AG09309 (cell line): Measurements from ENCODE around the gene POLR2A.

Experiments used
- DNase-seq: peaks from one replicate; pipeline ENCODE4 v3.0.0-alpha.2; 2010; ENCODE audit warnings: low read depth
- H3K4me3 ChIP-seq: 2 replicates; pipeline ENCODE4 v1.5.1; 2011; ENCODE audit warnings: mild to moderate bottlenecking, low read depth, low read length, moderate library complexity; ENCODE audit not compliant: control insufficient read depth
- CTCF ChIP-seq: IDR thresholded peaks from 2 replicates; pipeline ENCODE4 v1.5.1; 2011; ENCODE audit warnings: mild to moderate bottlenecking, low read depth, low read length, inconsistent platforms; ENCODE audit not compliant: insufficient read depth, control insufficient read depth; ENCODE audit errors: missing control alignments

POLR2A gene

DNA sequence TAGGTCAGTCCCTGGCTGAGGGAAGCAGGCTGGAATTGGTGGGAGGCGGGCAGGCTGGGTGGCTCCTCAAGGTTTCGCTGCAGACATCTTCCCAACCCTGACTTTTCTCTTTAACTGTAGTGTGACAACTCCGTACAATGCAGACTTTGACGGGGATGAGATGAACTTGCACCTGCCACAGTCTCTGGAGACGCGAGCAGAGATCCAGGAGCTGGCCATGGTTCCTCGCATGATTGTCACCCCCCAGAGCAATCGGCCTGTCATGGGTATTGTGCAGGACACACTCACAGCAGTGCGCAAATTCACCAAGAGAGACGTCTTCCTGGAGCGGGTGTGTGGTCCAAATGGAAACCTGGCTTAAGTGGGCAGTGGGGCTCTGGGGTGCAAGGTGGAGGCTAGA lies 15.0 kb downstream of the POLR2A start:
- TF ChIP-seq CTCF: no peak
- H3K4me3 ChIP-seq: no peak overlapping the region
- no peak for DNase-seq

GRCh38 chr17:7501729-7502128 lies 17.6 kb downstream of the POLR2A start:
- no peak for TF ChIP-seq CTCF
- no peak for DNase-seq
- H3K4me3 ChIP-seq: no peak overlapping the region

DNA sequence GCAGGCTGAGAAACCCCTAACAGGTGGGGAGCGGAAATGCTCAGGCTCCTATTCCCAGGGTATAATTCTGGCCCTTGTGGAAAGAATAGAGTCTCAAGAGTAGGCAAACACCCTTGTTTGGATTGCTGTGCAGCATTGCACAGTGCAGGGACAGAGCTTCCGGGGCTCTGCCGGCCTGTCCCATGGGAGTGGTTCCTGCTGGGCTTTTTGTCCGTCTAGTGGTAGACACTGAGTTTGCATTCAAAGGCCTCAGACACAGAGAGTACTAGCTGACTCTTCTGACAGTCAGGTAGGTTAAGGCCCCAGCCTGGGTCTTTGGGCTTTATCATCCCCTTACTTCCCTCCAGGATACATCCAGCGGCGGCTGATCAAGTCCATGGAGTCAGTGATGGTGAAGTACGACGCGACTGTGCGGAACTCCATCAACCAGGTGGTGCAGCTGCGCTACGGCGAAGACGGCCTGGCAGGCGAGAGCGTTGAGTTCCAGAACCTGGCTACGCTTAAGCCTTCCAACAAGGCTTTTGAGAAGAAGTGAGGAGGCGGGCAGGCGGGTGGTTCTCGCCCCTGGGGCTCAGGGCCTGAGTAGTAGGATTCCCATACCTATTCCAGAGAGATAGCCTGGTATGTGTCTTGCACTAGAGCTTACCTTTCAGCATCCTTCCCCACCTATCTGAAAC lies 18.1 kb downstream of the POLR2A start:
- no peak for DNase-seq
- no peak for TF ChIP-seq CTCF
- H3K4me3 ChIP-seq: no peak overlapping the region

DNA sequence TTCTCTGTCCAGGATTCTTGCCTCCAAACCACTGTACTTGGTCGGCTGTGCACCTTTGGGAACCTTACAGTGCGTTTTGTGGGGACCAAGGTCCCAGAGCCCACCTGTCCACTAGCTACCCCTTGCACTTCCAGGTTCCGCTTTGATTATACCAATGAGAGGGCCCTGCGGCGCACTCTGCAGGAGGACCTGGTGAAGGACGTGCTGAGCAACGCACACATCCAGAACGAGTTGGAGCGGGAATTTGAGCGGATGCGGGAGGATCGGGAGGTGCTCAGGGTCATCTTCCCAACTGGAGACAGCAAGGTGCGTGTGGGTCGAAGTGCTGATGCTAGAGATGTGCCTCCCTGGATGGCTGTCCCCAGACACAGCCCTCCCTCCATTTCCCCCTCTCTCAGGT lies 18.8 kb downstream of the POLR2A start:
- no peak overlapping the region for H3K4me3 ChIP-seq
- TF ChIP-seq CTCF: peak; percentile 22
- DNase-seq: no peak

DNA sequence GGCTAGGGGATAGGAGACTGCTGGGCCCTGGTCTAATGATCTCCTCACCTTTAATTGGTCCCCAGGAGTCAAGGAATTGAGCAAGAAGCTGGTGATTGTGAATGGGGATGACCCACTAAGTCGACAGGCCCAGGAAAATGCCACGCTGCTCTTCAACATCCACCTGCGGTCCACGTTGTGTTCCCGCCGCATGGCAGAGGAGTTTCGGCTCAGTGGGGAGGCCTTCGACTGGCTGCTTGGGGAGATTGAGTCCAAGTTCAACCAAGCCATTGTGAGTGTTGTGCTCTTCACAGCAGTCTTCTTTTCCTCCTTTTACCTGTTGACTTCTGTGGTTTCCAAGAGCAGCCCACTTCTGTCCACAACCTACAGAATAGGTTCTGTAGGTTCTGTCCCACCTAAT lies 19.4 kb downstream of the POLR2A start:
- no peak for TF ChIP-seq CTCF
- H3K4me3 ChIP-seq: no peak overlapping the region
- DNase-seq: no peak

DNA sequence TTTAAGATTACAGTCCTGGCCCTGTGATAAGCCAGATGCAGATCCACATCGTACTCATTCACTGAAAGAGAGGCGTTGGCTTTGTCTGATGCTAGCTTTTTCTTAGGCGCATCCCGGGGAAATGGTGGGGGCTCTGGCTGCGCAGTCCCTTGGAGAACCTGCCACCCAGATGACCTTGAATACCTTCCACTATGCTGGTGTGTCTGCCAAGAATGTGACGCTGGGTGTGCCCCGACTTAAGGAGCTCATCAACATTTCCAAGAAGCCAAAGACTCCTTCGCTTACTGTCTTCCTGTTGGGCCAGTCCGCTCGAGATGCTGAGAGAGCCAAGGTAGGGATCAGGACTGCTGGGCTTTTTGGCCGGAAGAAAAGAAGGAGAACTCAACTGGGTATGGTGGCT lies 24.0 kb downstream of the POLR2A start:
- no peak for TF ChIP-seq CTCF
- no peak for DNase-seq
- no peak overlapping the region for H3K4me3 ChIP-seq

- TF ChIP-seq CTCF: no peak
- DNase-seq: no peak
- no peak overlapping the region for H3K4me3 ChIP-seq
Measured at GRCh38 chr17:7508846-7509245, 24.7 kb downstream of the POLR2A start.
